Stimulated activated CD8-positive, alpha-beta memory T cell treated with anti-CD3 and anti-CD28 coated beads, Interleukin-15, amount 100 ng/mL, for 4 hours (primary cell): Measurements from ENCODE around the gene RSAD2.
"Not testable (repeated sequence)": the region's sequence is repeated elsewhere in the genome, so short reads cannot be mapped to it uniquely, and the experiment has no call there.

Experiments used
- DNase-seq, 2 donors: peaks; one replicate each; pipeline ENCODE4 v3.0.0-alpha.2; 2020; ENCODE audit warnings: low read depth in 2 of 2

RSAD2 gene

GRCh38 chr2:6877402-6878304, at the start of gene RSAD2:
Gene RSAD2, plus strand, starts transcription at chr2:6877777. Its CDS starts 24 bp downstream, at chr2:6877801.
- DNase-seq, result peak in 1 of 2 donors; percentile 12

- DNase-seq, result no peak
Measured at GRCh38 chr2:6828299-6828584, 49.3 kb upstream of the RSAD2 start.

GRCh38 chr2:6831229-6831628, 46.3 kb upstream of the RSAD2 start:
- DNase-seq, result no peak

- DNase-seq, result no peak
Measured at GRCh38 chr2:6832596-6833299, 44.8 kb upstream of the RSAD2 start.

GRCh38 chr2:6833300-6833604, 44.3 kb upstream of the RSAD2 start:
- DNase-seq, result no peak

GRCh38 chr2:6834163-6834562, 43.4 kb upstream of the RSAD2 start:
- DNase-seq, result no peak

GRCh38 chr2:6835467-6835866, 42.1 kb upstream of the RSAD2 start:
- DNase-seq, result no peak

GRCh38 chr2:6838673-6839319, 38.8 kb upstream of the RSAD2 start:
- no peak for DNase-seq

- no peak for DNase-seq
Measured at GRCh38 chr2:6841537-6842287, 35.9 kb upstream of the RSAD2 start.

- no peak for DNase-seq
Measured at GRCh38 chr2:6845312-6845711, 32.3 kb upstream of the RSAD2 start.

GRCh38 chr2:6845903-6846302, 31.7 kb upstream of the RSAD2 start:
- DNase-seq, result no peak

- DNase-seq, result no peak
Measured at GRCh38 chr2:6846540-6846939, 31.0 kb upstream of the RSAD2 start.

- no peak for DNase-seq
Measured at GRCh38 chr2:6846967-6847681, 30.5 kb upstream of the RSAD2 start.

- DNase-seq, result no peak
Measured at GRCh38 chr2:6852195-6852594, 25.4 kb upstream of the RSAD2 start.

GRCh38 chr2:6854416-6854815, 23.2 kb upstream of the RSAD2 start:
- DNase-seq, result no peak

GRCh38 chr2:6855860-6856547, 21.6 kb upstream of the RSAD2 start:
- DNase-seq, result no peak

- no peak for DNase-seq
Measured at GRCh38 chr2:6856548-6856920, 21.0 kb upstream of the RSAD2 start.

GRCh38 chr2:6858466-6859027, 19.0 kb upstream of the RSAD2 start:
- not testable (repeated sequence) for DNase-seq

- no peak for DNase-seq
Measured at GRCh38 chr2:6860296-6860695, 17.3 kb upstream of the RSAD2 start.

GRCh38 chr2:6863792-6864191, 13.8 kb upstream of the RSAD2 start:
- no peak for DNase-seq
